Caco-2 (cell line): ENCODE data around the gene TNS3. TPM values are rescaled to one million over a fixed set of nuclear protein-coding genes. Genes with fewer than 3 reads are reported as not detected.
A peak's percentile ranks its signal among the peaks of the same experiment; 100 is the strongest.

Experiments used
- BruUV-seq: library from RNA; stranded (reverse); fragments of 400-500 nt; replicated peaks from 2 replicates; lab custom pipeline; 2021; lab: Mats Ljungman, UMichigan
- CTCF ChIA-PET: fragments of 300-600 bp; sonication (Branson Sonifier 250); formaldehyde crosslinking; loops from one replicate; lab custom pipeline; 2022; ENCODE audit warnings: antibody characterized with exemption; lab: Charles Lee
- POLR2A ChIA-PET: fragments of 300-600 bp; sonication (Branson Sonifier 250); formaldehyde crosslinking; loops from one replicate; lab custom pipeline; 2022; ENCODE audit warnings: antibody characterized with exemption; lab: Charles Lee
- DNase-seq, 2 experiments: peaks; one replicate each; pipeline versions ENCODE4 v3.0.0 to v3.0.0-alpha.2; 2020 to 2022
- H3K27me3 ChIP-seq: replicated peaks from 2 replicates; pipeline ENCODE4 v1.6.0; 2011; ENCODE audit warnings: low read length; ENCODE audit not compliant: control insufficient read depth, insufficient read depth
- H3K36me3 ChIP-seq: 2 replicates; pipeline ENCODE4 v1.5.1; 2011; ENCODE audit warnings: low read length; ENCODE audit not compliant: control insufficient read depth, insufficient read depth
- H3K4me1 ChIP-seq: fragments of 250-450 bp; sonication (Bioruptor Pico); 2 replicates; pipeline ENCODE4 v1.5.1; 2020; ENCODE audit warnings: mild to moderate bottlenecking
- H3K4me3 ChIP-seq: 2 replicates; pipeline ENCODE4 v1.5.1; 2011; ENCODE audit warnings: low read depth, mild to moderate bottlenecking, control low read depth, low read length
- H3K9me3 ChIP-seq: fragments of 250-450 bp; sonication (Bioruptor Pico); 2 replicates; pipeline ENCODE4 v1.5.1; 2020; ENCODE audit warnings: mild to moderate bottlenecking, moderate library complexity
- H3K27ac Mint-ChIP-seq: one replicate; pipeline ENCODE4 v1.8.0; 2022; ENCODE audit warnings: mixed read lengths; ENCODE audit not compliant: unreplicated experiment
- H3K27me3 Mint-ChIP-seq: one replicate; pipeline ENCODE4 v1.8.0; 2022; ENCODE audit warnings: mixed read lengths; ENCODE audit not compliant: insufficient read depth, unreplicated experiment
- H3K36me3 Mint-ChIP-seq: one replicate; pipeline ENCODE4 v1.8.0; 2022; ENCODE audit warnings: mild to moderate bottlenecking, mixed read lengths; ENCODE audit not compliant: insufficient read depth, unreplicated experiment
- H3K4me1 Mint-ChIP-seq: one replicate; pipeline ENCODE4 v1.8.0; 2022; ENCODE audit warnings: low read depth, mixed read lengths; ENCODE audit not compliant: unreplicated experiment
- H3K4me3 Mint-ChIP-seq: one replicate; pipeline ENCODE4 v1.8.0; 2022; ENCODE audit warnings: mild to moderate bottlenecking, moderate library complexity, mixed read lengths; ENCODE audit not compliant: unreplicated experiment
- H3K9me3 Mint-ChIP-seq: one replicate; pipeline ENCODE4 v1.8.0; 2022; ENCODE audit warnings: mixed read lengths; ENCODE audit not compliant: unreplicated experiment
- CTCF ChIP-seq, 2 experiments: fragments of 200-600 bp in 1 of 2; IDR thresholded peaks; 1 replicate in 1 of 2; 2 replicates in 1 of 2; pipeline versions ENCODE4 v1.5.1 to v1.8.0; 2011 to 2022; ENCODE audit warnings: antibody characterized with exemption in 1 of 2, control low read depth in 1 of 2, inconsistent platforms in 1 of 2, low read depth in 1 of 2, low read length in 1 of 2, mild to moderate bottlenecking in 1 of 2, moderate library complexity in 1 of 2; ENCODE audit not compliant: insufficient read depth in 1 of 2, severe bottlenecking in 1 of 2, unreplicated experiment in 1 of 2
- intact Hi-C: fragments of 100-400 bp; cut with micrococcal nuclease; formaldehyde crosslinking; loops from one replicate; pipeline ENCODE4 v1.10.0; 2022; ENCODE audit not compliant: unreplicated experiment
- total RNA-seq: library from RNA; stranded (reverse); gene quantifications from 2 replicates; pipeline ENCODE4 v1.2.3, GENCODE V29; 2022

Gene TNS3
- total RNA-seq, 1 experiment from 2014 or later = 263 TPM

- H3K4me3 Mint-ChIP-seq = peak overlapping the region; percentile 25
- H3K4me1 Mint-ChIP-seq = peaks cover 26% of the 10 kb centered on the region
- H3K27ac Mint-ChIP-seq = peak overlapping the region; percentile 53
- Histone ChIP-seq H3K36me3 (peaks cover 3% of the 10 kb centered on the region), H3K4me3 (no peak overlapping the region), H3K9me3 (peaks cover 36% of the 10 kb centered on the region), H3K27me3 (no peaks in the 10 kb centered on the region), H3K4me1 (peaks cover 40% of the 10 kb centered on the region)
- intact Hi-C loops = no loop called here
- ChIA-PET CTCF (no interaction called here), POLR2A (no interaction called here)
- peaks cover 32% of the 10 kb centered on the region for H3K9me3 Mint-ChIP-seq
- no peak for TF ChIP-seq CTCF (IDR thresholded peaks at IDR 0.05; ENCODE audit: insufficient read depth in 1 of 2, low read depth in 1 of 2, low read length in 1 of 2, severe bottlenecking in 1 of 2, unreplicated experiment in 1 of 2)
- no TSS peak for BruUV-seq
- no peak for DNase-seq
- H3K36me3 Mint-ChIP-seq = peaks cover 37% of the 10 kb centered on the region
- H3K27me3 Mint-ChIP-seq = no peaks in the 10 kb centered on the region
Observed at GRCh38 chr7:47597379-47597778, 15.5 kb upstream of the TNS3 start.

- intact Hi-C loops = no loop called here
Observed at GRCh38 chr7:47596502-47597202, 14.7 kb upstream of the TNS3 start.

GRCh38 chr7:47594406-47594805 is 12.5 kb upstream of the TNS3 start:
- POLR2A ChIA-PET = no interaction called here
- Histone ChIP-seq H3K4me1 (peaks cover 44% of the 10 kb centered on the region), H3K36me3 (peaks cover 3% of the 10 kb centered on the region), H3K9me3 (peaks cover 36% of the 10 kb centered on the region), H3K27me3 (no peaks in the 10 kb centered on the region), H3K4me3 (no peak overlapping the region)
- Mint-ChIP-seq H3K4me3 (no peak overlapping the region), H3K27me3 (no peaks in the 10 kb centered on the region), H3K36me3 (peaks cover 34% of the 10 kb centered on the region), H3K4me1 (peaks cover 29% of the 10 kb centered on the region), H3K27ac (peak overlapping the region; percentile 86), H3K9me3 (peaks cover 22% of the 10 kb centered on the region)
- TF ChIP-seq CTCF (IDR thresholded peaks at IDR 0.05; ENCODE audit: insufficient read depth in 1 of 2, low read depth in 1 of 2, low read length in 1 of 2, severe bottlenecking in 1 of 2, unreplicated experiment in 1 of 2) = no peak
- DNase-seq = no peak
- CTCF ChIA-PET = no interaction called here
- intact Hi-C loops = no loop called here
- BruUV-seq = no TSS peak

More at GRCh38 chr7:47596502-47597202, 14.7 kb upstream of the TNS3 start:
- DNase-seq = peak in 1 of 2 experiments; percentile 74
- ChIA-PET CTCF (no interaction called here), POLR2A (no interaction called here)
- H3K4me3 Mint-ChIP-seq = peak overlapping the region; percentile 25
- no TSS peak for BruUV-seq
- peaks cover 44% of the 10 kb centered on the region for H3K36me3 Mint-ChIP-seq
- peaks cover 27% of the 10 kb centered on the region for H3K4me1 Mint-ChIP-seq
- no peak for TF ChIP-seq CTCF (IDR thresholded peaks at IDR 0.05; ENCODE audit: insufficient read depth in 1 of 2, low read depth in 1 of 2, low read length in 1 of 2, severe bottlenecking in 1 of 2, unreplicated experiment in 1 of 2)
- Histone ChIP-seq H3K4me1 (peaks cover 39% of the 10 kb centered on the region), H3K27me3 (no peaks in the 10 kb centered on the region), H3K36me3 (peaks cover 3% of the 10 kb centered on the region), H3K4me3 (no peak overlapping the region), H3K9me3 (peaks cover 36% of the 10 kb centered on the region)
- H3K9me3 Mint-ChIP-seq = peaks cover 32% of the 10 kb centered on the region
- peak overlapping the region; percentile 53 for H3K27ac Mint-ChIP-seq
- no peaks in the 10 kb centered on the region for H3K27me3 Mint-ChIP-seq
